B cell (primary cell): Measurements from ENCODE around the gene URGCP.

ENCODE experiments used
- CTCF ChIP-seq: fragments of 200-600 bp; IDR thresholded peaks from one replicate; pipeline ENCODE4 v1.8.0; 2022; ENCODE audit warnings: antibody characterized with exemption, mild to moderate bottlenecking
- EZH2 ChIP-seq: IDR thresholded peaks from 2 replicates; pipeline ENCODE4 v1.6.1; 2012; ENCODE audit warnings: borderline replicate concordance, low read depth, mild to moderate bottlenecking, moderate library complexity, low read length; ENCODE audit not compliant: insufficient read depth, poor library complexity, severe bottlenecking

GRCh38 chr7:43943417-43944187 lies 37.2 kb upstream of the URGCP start:
- TF ChIP-seq CTCF = no peak
- no peak for TF ChIP-seq EZH2
